PC-9 (cell line): ENCODE results near the gene ZNF396.

Experiments used
- EZH2 ChIP-seq: fragments of 200-600 bp; sonication (generic); IDR thresholded peaks from 2 replicates; pipeline ENCODE4 v1.8.0; 2017; ENCODE audit warnings: antibody characterized with exemption, low read depth
- TF ChIP-seq, protein P1 (sequence below): fragments of 200-600 bp; sonication (generic); conservative IDR thresholded peaks from 2 replicates; pipeline ENCODE4 v1.6.1; 2017; ENCODE audit warnings: mixed run types, antibody characterized with exemption, mild to moderate bottlenecking, moderate library complexity

DNA sequence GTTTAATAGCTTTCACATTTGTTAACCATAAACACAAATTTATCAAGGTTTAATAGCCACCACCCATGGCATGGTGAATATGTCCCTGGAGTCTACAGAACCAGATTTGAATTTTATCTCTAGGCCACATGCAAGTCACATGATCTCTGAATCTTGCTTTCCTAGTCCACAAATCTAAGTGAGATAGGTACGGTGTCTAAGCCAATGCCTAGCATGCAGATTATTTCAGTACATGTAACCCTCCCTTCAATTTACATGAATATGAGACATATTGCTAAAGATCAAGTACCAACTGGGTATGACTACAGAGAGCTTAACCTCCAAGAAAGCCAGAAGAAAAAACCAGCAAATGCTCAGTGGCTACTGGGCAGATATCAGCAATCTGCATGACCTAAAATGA, 42.9 kb downstream of the ZNF396 start:
- TF ChIP-seq, protein P1, sequence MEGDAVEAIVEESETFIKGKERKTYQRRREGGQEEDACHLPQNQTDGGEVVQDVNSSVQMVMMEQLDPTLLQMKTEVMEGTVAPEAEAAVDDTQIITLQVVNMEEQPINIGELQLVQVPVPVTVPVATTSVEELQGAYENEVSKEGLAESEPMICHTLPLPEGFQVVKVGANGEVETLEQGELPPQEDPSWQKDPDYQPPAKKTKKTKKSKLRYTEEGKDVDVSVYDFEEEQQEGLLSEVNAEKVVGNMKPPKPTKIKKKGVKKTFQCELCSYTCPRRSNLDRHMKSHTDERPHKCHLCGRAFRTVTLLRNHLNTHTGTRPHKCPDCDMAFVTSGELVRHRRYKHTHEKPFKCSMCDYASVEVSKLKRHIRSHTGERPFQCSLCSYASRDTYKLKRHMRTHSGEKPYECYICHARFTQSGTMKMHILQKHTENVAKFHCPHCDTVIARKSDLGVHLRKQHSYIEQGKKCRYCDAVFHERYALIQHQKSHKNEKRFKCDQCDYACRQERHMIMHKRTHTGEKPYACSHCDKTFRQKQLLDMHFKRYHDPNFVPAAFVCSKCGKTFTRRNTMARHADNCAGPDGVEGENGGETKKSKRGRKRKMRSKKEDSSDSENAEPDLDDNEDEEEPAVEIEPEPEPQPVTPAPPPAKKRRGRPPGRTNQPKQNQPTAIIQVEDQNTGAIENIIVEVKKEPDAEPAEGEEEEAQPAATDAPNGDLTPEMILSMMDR, result no peak
- no peak for TF ChIP-seq EZH2
